ENCODE measurements around the gene TMEM138.

- TF ChIP-seq, protein P1, sequence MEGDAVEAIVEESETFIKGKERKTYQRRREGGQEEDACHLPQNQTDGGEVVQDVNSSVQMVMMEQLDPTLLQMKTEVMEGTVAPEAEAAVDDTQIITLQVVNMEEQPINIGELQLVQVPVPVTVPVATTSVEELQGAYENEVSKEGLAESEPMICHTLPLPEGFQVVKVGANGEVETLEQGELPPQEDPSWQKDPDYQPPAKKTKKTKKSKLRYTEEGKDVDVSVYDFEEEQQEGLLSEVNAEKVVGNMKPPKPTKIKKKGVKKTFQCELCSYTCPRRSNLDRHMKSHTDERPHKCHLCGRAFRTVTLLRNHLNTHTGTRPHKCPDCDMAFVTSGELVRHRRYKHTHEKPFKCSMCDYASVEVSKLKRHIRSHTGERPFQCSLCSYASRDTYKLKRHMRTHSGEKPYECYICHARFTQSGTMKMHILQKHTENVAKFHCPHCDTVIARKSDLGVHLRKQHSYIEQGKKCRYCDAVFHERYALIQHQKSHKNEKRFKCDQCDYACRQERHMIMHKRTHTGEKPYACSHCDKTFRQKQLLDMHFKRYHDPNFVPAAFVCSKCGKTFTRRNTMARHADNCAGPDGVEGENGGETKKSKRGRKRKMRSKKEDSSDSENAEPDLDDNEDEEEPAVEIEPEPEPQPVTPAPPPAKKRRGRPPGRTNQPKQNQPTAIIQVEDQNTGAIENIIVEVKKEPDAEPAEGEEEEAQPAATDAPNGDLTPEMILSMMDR (conservative IDR thresholded peaks at IDR 0.05), result peak; percentile 34
- TF ChIP-seq ZFX (IDR thresholded peaks at IDR 0.05), result no peak
These were observed 30.9 kb downstream of the TMEM138 start for GRCh38 chr11:61392981-61393595.
